Endothelial cell of umbilical vein (primary cell): Measurements from ENCODE around the gene TMEM131. TPM values are rescaled to one million over a fixed set of nuclear protein-coding genes. Genes with fewer than 3 reads are reported as not detected.

Experiments used
- BruUV-seq: library from RNA; stranded (reverse); fragments of 400-500 nt; replicated peaks from 2 replicates; lab custom pipeline; 2021; lab: Mats Ljungman, UMichigan
- CTCF ChIA-PET: fragments of 300-600, 350-600 bp; sonication (Branson Sonifier 250); formaldehyde crosslinking; loops from one replicate; lab custom pipeline; 2021; ENCODE audit warnings: antibody characterized with exemption, inconsistent platforms; lab: Charles Lee
- POLR2A ChIA-PET: fragments of 300-600, 350-600 bp; sonication (Branson Sonifier 250); formaldehyde crosslinking; loops from one replicate; lab custom pipeline; 2021; ENCODE audit warnings: antibody characterized with exemption, inconsistent platforms; lab: Charles Lee
- DNase-seq: peaks from one replicate; pipeline ENCODE4 v3.0.0-alpha.2; 2011; ENCODE audit warnings: low read depth, low spot score
- FAIRE-seq: peaks from 2 replicates; lab custom pipeline; 2011; peaks lifted over from hg19 to GRCh38; lab: Jason Lieb, UNC
- H2AFZ ChIP-seq: 2 replicates; pipeline ENCODE4 v1.6.0; 2012; ENCODE audit warnings: low read depth, low read length, control low read depth, inconsistent platforms
- H3K27ac ChIP-seq: 2 replicates; pipeline ENCODE4 v1.5.1; 2011; ENCODE audit warnings: low read depth, mild to moderate bottlenecking, control low read depth, low read length, moderate library complexity; ENCODE audit not compliant: insufficient read depth
- H3K27me3 ChIP-seq, 2 experiments: 2 replicates each; pipeline versions ENCODE4 v1.6.0 to v1.6.1; 2011; ENCODE audit warnings: low read length in 2 of 2, mixed read lengths in 1 of 2; ENCODE audit not compliant: control insufficient read depth in 2 of 2, insufficient read depth in 2 of 2
- H3K36me3 ChIP-seq, 2 experiments: 2 replicates in 1 of 2; 3 replicates in 1 of 2; pipeline ENCODE4 v1.5.1; 2011; ENCODE audit warnings: low read length in 2 of 2, mild to moderate bottlenecking in 1 of 2, moderate library complexity in 1 of 2; ENCODE audit not compliant: control insufficient read depth in 2 of 2, insufficient read depth in 2 of 2; ENCODE audit errors: extremely low read depth in 1 of 2
- H3K4me1 ChIP-seq: 3 replicates; pipeline ENCODE4 v1.5.1; 2011; ENCODE audit warnings: mild to moderate bottlenecking, low read length; ENCODE audit not compliant: control insufficient read depth, insufficient read depth; ENCODE audit errors: extremely low read depth
- H3K4me2 ChIP-seq: 2 replicates; pipeline ENCODE4 v1.6.1; 2011; ENCODE audit warnings: low read length, control low read depth, mixed read lengths; ENCODE audit not compliant: insufficient read depth
- H3K4me3 ChIP-seq, 3 experiments: fragments of 200-600 bp in 1 of 3; sonication (generic), shearing (Covaris generic) in 1 of 3; replicated peaks in 1 of 3; 2 replicates each; pipeline ENCODE4 v1.5.1; 2011 to 2016; ENCODE audit warnings: control low read depth in 3 of 3, low read length in 3 of 3, mild to moderate bottlenecking in 2 of 3, inconsistent platforms in 1 of 3, low read depth in 1 of 3, moderate library complexity in 1 of 3; ENCODE audit not compliant: insufficient read depth in 1 of 3
- H3K79me2 ChIP-seq: 2 replicates; pipeline ENCODE4 v1.6.0; 2012; ENCODE audit warnings: low read length, inconsistent platforms; ENCODE audit not compliant: control insufficient read depth, insufficient read depth
- H3K9ac ChIP-seq: replicated peaks from 2 replicates; pipeline ENCODE3; 2011; ENCODE audit warnings: low read length, control low read depth; ENCODE audit not compliant: insufficient read depth; ENCODE audit errors: extremely low read depth
- H3K9me1 ChIP-seq: replicated peaks from 3 replicates; pipeline ENCODE4 v1.6.0; 2011; ENCODE audit warnings: mild to moderate bottlenecking, low read length; ENCODE audit not compliant: control insufficient read depth, insufficient read depth; ENCODE audit errors: extremely low read depth
- H3K9me3 ChIP-seq: replicated peaks from 2 replicates; pipeline ENCODE4 v1.5.1; 2012; ENCODE audit warnings: low read length, inconsistent platforms; ENCODE audit not compliant: control insufficient read depth, insufficient read depth
- H4K20me1 ChIP-seq: replicated peaks from 2 replicates; pipeline ENCODE3; 2011; ENCODE audit warnings: mild to moderate bottlenecking, low read length; ENCODE audit not compliant: control insufficient read depth, insufficient read depth; ENCODE audit errors: extremely low read depth
- CTCF ChIP-seq, 2 donors: IDR thresholded peaks; 1 replicate in 1 of 2; 2 replicates in 1 of 2; pipeline ENCODE4 v1.5.1; 2011; ENCODE audit warnings: low read length in 2 of 2, mild to moderate bottlenecking in 2 of 2, moderate library complexity in 2 of 2, control low read depth in 1 of 2, inconsistent platforms in 1 of 2, low read depth in 1 of 2; ENCODE audit not compliant: insufficient read depth in 1 of 2; ENCODE audit errors: extremely low read depth in 1 of 2
- EZH2 ChIP-seq: IDR thresholded peaks from 2 replicates; pipeline ENCODE4 v1.6.1; 2012; ENCODE audit warnings: borderline replicate concordance, low read depth, mild to moderate bottlenecking, moderate library complexity, low read length, inconsistent platforms; ENCODE audit not compliant: severe bottlenecking
- FOS ChIP-seq: IDR thresholded peaks from 2 replicates; pipeline ENCODE4 v1.6.1; 2011; ENCODE audit warnings: mild to moderate bottlenecking, low read length, moderate library complexity, borderline replicate concordance; ENCODE audit not compliant: insufficient read depth
- GATA2 ChIP-seq: IDR thresholded peaks from 2 replicates; pipeline ENCODE4 v1.7.0; 2011; ENCODE audit warnings: low read depth, mild to moderate bottlenecking, moderate library complexity, mixed read lengths, low read length; ENCODE audit not compliant: insufficient read length, insufficient read depth
- JUN ChIP-seq: IDR thresholded peaks from 2 replicates; pipeline ENCODE4 v1.6.1; 2011; ENCODE audit warnings: borderline replicate concordance, low read depth; ENCODE audit not compliant: insufficient read length, insufficient read depth
- MYC ChIP-seq: IDR thresholded peaks from one replicate; pipeline ENCODE4 v1.6.1; 2011; ENCODE audit warnings: mild to moderate bottlenecking, low read depth, low read length
- POLR2A ChIP-seq: IDR thresholded peaks from 2 replicates; pipeline ENCODE4 v1.6.1; 2012; ENCODE audit warnings: low read depth, mild to moderate bottlenecking, control low read depth, low read length
- POLR2AphosphoS5 ChIP-seq: IDR thresholded peaks from 2 replicates; pipeline ENCODE4 v1.6.1; 2012; ENCODE audit warnings: low read depth, mild to moderate bottlenecking, control low read depth, low read length, moderate library complexity; ENCODE audit not compliant: insufficient read depth
- dilution Hi-C: fragments of 300-500 bp; cut with MboI; formaldehyde crosslinking; loops from one replicate; pipeline ENCODE4 v1.15.0; 2019; ENCODE audit warnings: low sequenced_read_pairs; ENCODE audit not compliant: extremely low pct_ligation_motif_present
- intact Hi-C: fragments of 100-400 bp; cut with micrococcal nuclease; formaldehyde crosslinking; loops from one replicate; pipeline ENCODE4 v1.10.0; 2022
- polyA plus RNA-seq, 4 experiments: library from polyadenylated mRNA; depleted of rRNA in 3 of 4; stranded (reverse) in 3 of 4; unstranded in 1 of 4; fragments of >200 nt; gene quantifications; 2 replicates each; pipeline versions ENCODE4 v1.2.1 to v1.2.3, GENCODE V29; 2011 to 2012; ENCODE audit warnings: missing spikeins in 1 of 4
- total RNA-seq: library from RNA; stranded (reverse); gene quantifications from 2 replicates; pipeline ENCODE4 v1.2.3, GENCODE V29; 2021
- TF ChIP-seq, protein P1 (sequence below): IDR thresholded peaks from 2 replicates; pipeline ENCODE4 v1.6.1; 2011; ENCODE audit not compliant: insufficient read depth, insufficient read length

The TMEM131 gene
- total and polyA plus RNA-seq, 2 donors (not counting 3 experiments of a cell fraction or from before 2014, with no cell fraction given): 12.2 to 28.6 TPM

- H3K4me1 ChIP-seq: no peaks in the 10 kb centered on the region
- H3K9me3 ChIP-seq: no peaks in the 10 kb centered on the region
- peaks cover 0 to 19% of the 10 kb centered on the region in 2 experiments for H3K36me3 ChIP-seq
- H4K20me1 ChIP-seq: no peaks in the 10 kb centered on the region
- FAIRE-seq (no peak), DNase-seq (no peak)
- dilution Hi-C loops: no loop called here
- H3K4me3 ChIP-seq: no peak overlapping the region
- intact Hi-C loops: no loop called here
- BruUV-seq: no TSS peak
- H3K79me2 ChIP-seq: no peaks in the 10 kb centered on the region
- ChIA-PET CTCF (interaction anchor here (1.5 kb wide), 1 partner anchor 18 kb away, joined by 3 read pairs; no protein-coding TSS in a partner anchor), POLR2A (no interaction called here)
- TF ChIP-seq JUN (no peak), POLR2AphosphoS5 (no peak), CTCF (IDR thresholded peaks at IDR 0.05; ENCODE audit: extremely low read depth in 1 of 2, insufficient read depth in 1 of 2, low read depth in 1 of 2, low read length in 2 of 2) (no peak), EZH2 (no peak), FOS (no peak), GATA2 (no peak), POLR2A (no peak), MYC (no peak)
- TF ChIP-seq, protein P1, sequence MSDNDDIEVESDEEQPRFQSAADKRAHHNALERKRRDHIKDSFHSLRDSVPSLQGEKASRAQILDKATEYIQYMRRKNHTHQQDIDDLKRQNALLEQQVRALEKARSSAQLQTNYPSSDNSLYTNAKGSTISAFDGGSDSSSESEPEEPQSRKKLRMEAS: no peak
- H3K27me3 ChIP-seq: no peaks in the 10 kb centered on the region
- no peak overlapping the region for H3K9ac ChIP-seq
- H3K4me2 ChIP-seq: no peak overlapping the region
- no peaks in the 10 kb centered on the region for H3K9me1 ChIP-seq
- H2AFZ ChIP-seq: no peak overlapping the region
- H3K27ac ChIP-seq: no peak overlapping the region
These were observed 237.5 kb downstream of the TMEM131 start for GRCh38 chr2:97758131-97758705.
